Progenitor cell of endocrine pancreas (in vitro differentiated cells): ENCODE results near the gene FOS. TPM values are rescaled to one million over a fixed set of nuclear protein-coding genes. Genes with fewer than 3 reads are reported as not detected.

Source experiments
- DNase-seq: peaks from one replicate; pipeline ENCODE4 v3.0.0; 2021; ENCODE audit warnings: low spot score; ENCODE audit not compliant: unreplicated experiment
- H3K27ac Mint-ChIP-seq: 2 replicates; pipeline ENCODE4 v1.8.0; 2021; ENCODE audit warnings: mild to moderate bottlenecking, moderate library complexity, mixed read lengths
- H3K27me3 Mint-ChIP-seq: 2 replicates; pipeline ENCODE4 v1.8.0; 2021; ENCODE audit warnings: mixed read lengths
- H3K36me3 Mint-ChIP-seq: 2 replicates; pipeline ENCODE4 v1.8.0; 2022; ENCODE audit warnings: mixed read lengths; ENCODE audit not compliant: insufficient read depth
- H3K4me1 Mint-ChIP-seq: 2 replicates; pipeline ENCODE4 v1.8.0; 2021; ENCODE audit warnings: low read depth, mixed read lengths
- H3K4me3 Mint-ChIP-seq: 2 replicates; pipeline ENCODE4 v1.8.0; 2021; ENCODE audit warnings: low read depth, mild to moderate bottlenecking, moderate library complexity, mixed read lengths
- H3K9me3 Mint-ChIP-seq: 2 replicates; pipeline ENCODE4 v1.8.0; 2021; ENCODE audit warnings: low read depth, mixed read lengths
- total RNA-seq: library from RNA; stranded (reverse); gene quantifications from 2 replicates; pipeline ENCODE4 v1.2.1, GENCODE V29; 2021
- TF ChIP-seq, protein P1 (sequence below): fragments of 200-600 bp; sonication (generic); IDR thresholded peaks from one replicate; pipeline ENCODE4 v1.5.0; 2021; ENCODE audit warnings: antibody characterized with exemption, mild to moderate bottlenecking; ENCODE audit not compliant: unreplicated experiment

Gene FOS
- total RNA-seq, 1 donor from 2014 or later = 88.8 TPM

DNA sequence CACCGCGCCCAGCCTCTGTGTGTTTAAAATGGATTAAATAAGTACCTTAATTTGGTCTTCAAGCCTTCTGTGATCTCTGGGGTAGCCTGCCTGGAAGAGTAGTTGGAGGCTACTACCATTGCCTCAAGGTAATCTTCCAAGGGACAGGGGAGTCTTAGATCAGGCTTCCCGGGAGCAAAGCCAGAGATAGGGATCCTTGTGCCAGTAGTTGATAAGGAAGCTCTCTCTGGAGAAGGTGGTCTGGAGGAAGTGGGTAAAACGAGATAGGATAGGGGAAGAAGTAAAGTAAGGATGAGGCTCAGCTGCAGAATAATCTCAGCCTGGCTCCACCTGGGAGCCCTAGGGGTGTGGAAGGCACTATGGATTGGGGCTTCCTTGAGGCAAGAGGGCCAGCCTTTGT is 38.5 kb downstream of the FOS start:
- DNase-seq = no peak
- TF ChIP-seq, protein P1, sequence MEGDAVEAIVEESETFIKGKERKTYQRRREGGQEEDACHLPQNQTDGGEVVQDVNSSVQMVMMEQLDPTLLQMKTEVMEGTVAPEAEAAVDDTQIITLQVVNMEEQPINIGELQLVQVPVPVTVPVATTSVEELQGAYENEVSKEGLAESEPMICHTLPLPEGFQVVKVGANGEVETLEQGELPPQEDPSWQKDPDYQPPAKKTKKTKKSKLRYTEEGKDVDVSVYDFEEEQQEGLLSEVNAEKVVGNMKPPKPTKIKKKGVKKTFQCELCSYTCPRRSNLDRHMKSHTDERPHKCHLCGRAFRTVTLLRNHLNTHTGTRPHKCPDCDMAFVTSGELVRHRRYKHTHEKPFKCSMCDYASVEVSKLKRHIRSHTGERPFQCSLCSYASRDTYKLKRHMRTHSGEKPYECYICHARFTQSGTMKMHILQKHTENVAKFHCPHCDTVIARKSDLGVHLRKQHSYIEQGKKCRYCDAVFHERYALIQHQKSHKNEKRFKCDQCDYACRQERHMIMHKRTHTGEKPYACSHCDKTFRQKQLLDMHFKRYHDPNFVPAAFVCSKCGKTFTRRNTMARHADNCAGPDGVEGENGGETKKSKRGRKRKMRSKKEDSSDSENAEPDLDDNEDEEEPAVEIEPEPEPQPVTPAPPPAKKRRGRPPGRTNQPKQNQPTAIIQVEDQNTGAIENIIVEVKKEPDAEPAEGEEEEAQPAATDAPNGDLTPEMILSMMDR = no peak
- no peaks in the 10 kb centered on the region for H3K36me3 Mint-ChIP-seq
- H3K27me3 Mint-ChIP-seq = peaks cover 6% of the 10 kb centered on the region
- no peak overlapping the region for H3K4me3 Mint-ChIP-seq
- H3K4me1 Mint-ChIP-seq = no peaks in the 10 kb centered on the region
- no peaks in the 10 kb centered on the region for H3K9me3 Mint-ChIP-seq
- H3K27ac Mint-ChIP-seq = no peak overlapping the region

DNA sequence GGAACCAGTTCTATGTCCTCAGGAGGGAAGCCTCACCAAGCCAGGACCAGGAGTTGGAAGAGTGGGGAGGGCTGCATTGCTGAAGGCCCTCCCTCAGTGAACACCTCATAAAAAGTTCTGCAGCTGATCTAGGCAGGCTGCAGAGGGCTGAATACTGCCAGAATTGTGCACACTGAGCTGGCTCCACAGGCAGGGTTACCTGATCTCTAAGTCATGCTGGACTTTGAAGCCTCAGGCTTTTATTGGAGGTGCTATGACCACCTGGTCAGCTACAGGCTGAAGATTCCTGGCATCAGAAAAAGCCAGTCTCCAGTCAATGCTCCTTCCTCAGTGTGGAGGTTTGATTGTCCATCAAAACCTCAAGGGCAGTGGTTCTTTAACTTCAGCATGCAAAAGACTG is 39.7 kb downstream of the FOS start:
- H3K27me3 Mint-ChIP-seq = peaks cover 6% of the 10 kb centered on the region
- no peaks in the 10 kb centered on the region for H3K9me3 Mint-ChIP-seq
- TF ChIP-seq, protein P1 = no peak
- H3K27ac Mint-ChIP-seq = no peak overlapping the region
- DNase-seq = no peak
- no peak overlapping the region for H3K4me3 Mint-ChIP-seq
- peaks cover 2% of the 10 kb centered on the region for H3K4me1 Mint-ChIP-seq
- no peaks in the 10 kb centered on the region for H3K36me3 Mint-ChIP-seq

DNA sequence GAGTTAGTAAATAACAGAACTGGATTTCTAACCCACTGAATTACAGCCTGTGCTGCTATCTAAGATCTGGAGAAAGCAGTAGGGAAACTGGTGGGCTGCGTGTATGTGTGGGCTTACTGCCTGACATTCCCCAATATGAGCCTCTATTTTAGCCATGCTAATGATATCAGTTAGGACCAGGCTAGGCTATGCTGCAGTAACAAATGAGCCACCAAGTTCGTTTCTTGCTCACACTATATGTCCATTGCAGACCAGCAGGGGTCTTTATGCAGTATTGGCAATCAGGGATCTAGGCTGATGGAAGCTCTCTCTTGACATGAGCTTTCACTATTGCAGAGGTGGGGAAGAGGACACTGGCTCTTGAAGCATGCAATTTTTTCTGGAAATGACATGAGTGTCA is 40.4 kb downstream of the FOS start:
- Mint-ChIP-seq H3K9me3 (no peaks in the 10 kb centered on the region), H3K27ac (no peak overlapping the region), H3K27me3 (peaks cover 6% of the 10 kb centered on the region), H3K36me3 (no peaks in the 10 kb centered on the region), H3K4me3 (no peak overlapping the region), H3K4me1 (peaks cover 2% of the 10 kb centered on the region)
- DNase-seq = no peak
- TF ChIP-seq, protein P1 = no peak

DNA sequence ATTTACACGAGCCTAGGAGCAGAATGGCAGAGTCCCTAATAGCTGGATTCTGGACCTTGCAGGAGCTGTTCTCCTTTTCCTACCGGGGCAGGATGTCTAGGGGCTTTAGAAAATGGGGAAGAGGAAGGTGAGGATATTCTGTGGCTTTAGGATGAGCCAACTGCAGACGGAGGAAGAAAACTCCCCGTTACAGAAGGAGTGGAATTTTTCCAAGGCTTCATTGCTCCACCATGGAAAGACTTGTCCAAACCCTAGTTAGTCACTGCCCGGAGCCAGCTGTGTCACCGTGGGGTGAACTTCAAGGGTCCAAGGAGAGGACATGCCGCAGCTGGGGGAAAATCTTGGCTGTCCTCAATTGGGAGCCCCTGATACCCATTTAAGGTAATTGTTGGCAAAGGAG is 41.6 kb downstream of the FOS start:
- H3K4me1 Mint-ChIP-seq = peaks cover 2% of the 10 kb centered on the region
- TF ChIP-seq, protein P1 = no peak
- DNase-seq = no peak
- H3K9me3 Mint-ChIP-seq = no peaks in the 10 kb centered on the region
- no peak overlapping the region for H3K4me3 Mint-ChIP-seq
- peaks cover 9% of the 10 kb centered on the region for H3K27me3 Mint-ChIP-seq
- no peak overlapping the region for H3K27ac Mint-ChIP-seq
- no peaks in the 10 kb centered on the region for H3K36me3 Mint-ChIP-seq

DNA sequence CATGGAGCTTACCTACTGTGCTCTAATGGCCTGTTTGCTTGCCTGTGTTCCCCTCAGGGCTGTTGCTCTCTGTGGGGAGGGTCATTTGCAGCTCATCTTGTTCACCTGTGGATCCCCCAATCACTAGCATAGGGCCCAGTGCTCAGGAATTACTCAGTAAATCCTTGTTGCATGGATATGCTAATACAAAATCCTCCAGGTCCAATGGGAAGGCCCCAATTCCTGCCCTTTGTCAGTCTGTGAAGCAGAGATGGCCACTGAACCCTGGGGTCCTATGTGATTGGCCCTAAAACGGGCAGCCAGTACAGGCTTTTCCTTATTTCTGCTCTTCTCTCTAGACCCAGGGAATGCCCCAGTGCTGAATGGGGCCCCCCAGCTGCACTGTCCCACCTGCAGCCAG is 44.1 kb downstream of the FOS start:
- no peaks in the 10 kb centered on the region for H3K9me3 Mint-ChIP-seq
- H3K27ac Mint-ChIP-seq = no peak overlapping the region

More for the DNA sequence above, 44.1 kb downstream of the FOS start:
- no peak for DNase-seq
- H3K4me1 Mint-ChIP-seq = peaks cover 2% of the 10 kb centered on the region
- no peaks in the 10 kb centered on the region for H3K36me3 Mint-ChIP-seq
- no peak overlapping the region for H3K4me3 Mint-ChIP-seq
- TF ChIP-seq, protein P1 = no peak
- peaks cover 9% of the 10 kb centered on the region for H3K27me3 Mint-ChIP-seq
